NCI-H128 (cell line): ENCODE measurements around the gene F10.

ENCODE experiments used
- DNase-seq: peaks from one replicate; lab custom pipeline; 2025; ENCODE audit not compliant: unreplicated experiment; lab: John Stamatoyannopoulos, UW

Gene F10

GRCh38 chr13:113187883-113188665 is 65.5 kb downstream of the F10 start:
- DNase-seq, result no peak

- DNase-seq, result no peak
Observed at GRCh38 chr13:113190181-113190580, 67.6 kb downstream of the F10 start.

- no peak for DNase-seq
Observed at GRCh38 chr13:113192279-113192678, 69.7 kb downstream of the F10 start.

- DNase-seq, result no peak
Observed at GRCh38 chr13:113192902-113193301, 70.3 kb downstream of the F10 start.

GRCh38 chr13:113195360-113195759 is 72.8 kb downstream of the F10 start:
- DNase-seq, result no peak

- no peak for DNase-seq
Observed at GRCh38 chr13:113196970-113197737, 74.6 kb downstream of the F10 start.
